ENCODE data around the gene PTPRM. TPM values are rescaled to one million over a fixed set of nuclear protein-coding genes. Genes with fewer than 3 reads are reported as not detected.

The PTPRM gene
- total and polyA plus RNA-seq, 2 of the 8 experiments (the other 6 are each of a cell fraction or from before 2014, with no cell fraction given), result 4.1 to 7.0 TPM

GRCh38 chr18:7764405-7764804, 197.3 kb downstream of the PTPRM start:
- H4K91ac ChIP-seq (replicated peaks; ENCODE audit: insufficient read length, low read length), result no peak overlapping the region
- H3K27ac ChIP-seq (ENCODE audit: low read depth, low read length), result no peak overlapping the region
- no peaks in the 10 kb centered on the region for H3K27me3 ChIP-seq (replicated peaks in 1 of 4; ENCODE audit: control insufficient read depth in 3 of 4, extremely low read depth in 1 of 4, insufficient read depth in 3 of 4, low read length in 3 of 4)
- H3K4me2 ChIP-seq (ENCODE audit: insufficient read depth in 1 of 2, low read depth in 2 of 2, low read length in 2 of 2), result no peak overlapping the region
- no peak overlapping the region for H4K5ac ChIP-seq (ENCODE audit: insufficient read length, low read depth, low read length)
- 91% methylated on average over 2 of the region's 2 CpGs; no CpG with 5 or more reads in 1 of the 2 experiments for WGBS, 2 experiments (ENCODE audit: extremely low coverage in 1 of 2, insufficient coverage in 1 of 2, insufficient read length in 1 of 2, insufficient replicate concordance in 2 of 2, low coverage in 1 of 2, low lambda C conversion rate in 2 of 2, missing lambda C conversion rate in 1 of 2)
- H3K23ac ChIP-seq (ENCODE audit: insufficient read length), result no peak overlapping the region
- H3K14ac ChIP-seq (ENCODE audit: insufficient read length), result no peak overlapping the region
- H3K36me3 ChIP-seq (ENCODE audit: control insufficient read depth in 2 of 4, insufficient read depth in 4 of 4, low read length in 3 of 4), result no peaks in the 10 kb centered on the region
- no peak overlapping the region for H2AFZ ChIP-seq (ENCODE audit: low read length)
- no peak overlapping the region for H3K4ac ChIP-seq (replicated peaks; ENCODE audit: insufficient read length, low read depth, low read length)
- H2BK20ac ChIP-seq (ENCODE audit: low read length), result no peak overlapping the region
- POLR2A ChIA-PET (ENCODE audit: partially characterized antibody), result no interaction called here
- FAIRE-seq (no peak), DNase-seq (ENCODE audit: low read depth in 1 of 2, low spot score in 2 of 2) (no peak)
- no peaks in the 10 kb centered on the region for H3K79me2 ChIP-seq (ENCODE audit: control insufficient read depth in 1 of 2, insufficient read depth in 2 of 2, low read length in 2 of 2)
- no peak overlapping the region for H3K56ac ChIP-seq (replicated peaks; ENCODE audit: insufficient read length, low read depth, low read length)
- H2BK12ac ChIP-seq (ENCODE audit: low read depth, low read length), result no peak overlapping the region
- H3K79me1 ChIP-seq (ENCODE audit: low read depth, low read length), result no peaks in the 10 kb centered on the region
- H2BK5ac ChIP-seq (ENCODE audit: low read depth, low read length), result no peak overlapping the region
- no peak overlapping the region for H3K4me3 ChIP-seq (ENCODE audit: extremely low read depth in 1 of 4, insufficient read depth in 2 of 4, low read depth in 3 of 4, low read length in 4 of 4)
- H2AK5ac ChIP-seq (ENCODE audit: low read depth, low read length), result no peak overlapping the region
- H3K9me3 ChIP-seq (ENCODE audit: insufficient read depth in 2 of 2, low read depth in 1 of 2, low read length in 1 of 2), result no peaks in the 10 kb centered on the region
- H2BK120ac ChIP-seq (replicated peaks; ENCODE audit: low read depth, low read length), result no peak overlapping the region
- H3K23me2 ChIP-seq (ENCODE audit: low read depth, low read length), result no peaks in the 10 kb centered on the region
- H3K18ac ChIP-seq (ENCODE audit: extremely low read depth, low read length), result no peak overlapping the region
- H4K20me1 ChIP-seq (replicated peaks in 1 of 2; ENCODE audit: control insufficient read depth in 1 of 2, insufficient read depth in 2 of 2, low read length in 2 of 2), result no peaks in the 10 kb centered on the region
- H4K8ac ChIP-seq (ENCODE audit: extremely low read depth, insufficient read depth, low read length), result no peak overlapping the region
- peaks cover 0 to 3% (median 0%) of the 10 kb centered on the region in 4 experiments; a peak in 6 of 7 replicates for H3K4me1 ChIP-seq (replicated peaks in 1 of 4; ENCODE audit: control insufficient read depth in 3 of 4, insufficient read depth in 4 of 4, low read length in 3 of 4)
- no peak overlapping the region for H3K9ac ChIP-seq (replicated peaks in 1 of 4; ENCODE audit: extremely low read depth in 1 of 4, low read depth in 3 of 4, low read length in 3 of 4)
- no peak overlapping the region for H2BK15ac ChIP-seq (ENCODE audit: low read length)
- CTCF ChIA-PET (ENCODE audit: partially characterized antibody), result interaction anchor here (0.6 to 1.2 kb wide), 2 partner anchors 26 to 92 kb away, joined by 3 to 4 read pairs; no protein-coding TSS in a partner anchor
- TF ChIP-seq CTCF (IDR thresholded peaks at IDR 0.05; ENCODE audit: control extremely low read depth in 1 of 3, insufficient read depth in 1 of 3, low read depth in 1 of 3, low read length in 3 of 3) (no peak), POLR2A (IDR thresholded peaks at IDR 0.05; ENCODE audit: control extremely low read depth in 1 of 2, low read depth in 2 of 2, low read length in 2 of 2) (no peak), RFX5 (IDR thresholded peaks at IDR 0.05; ENCODE audit: borderline replicate concordance, low read depth, low read length) (no peak), TAF7 (optimal IDR thresholded peaks at IDR 0.05; ENCODE audit: borderline replicate concordance, low read depth, low read length) (no peak), NANOG (IDR thresholded peaks at IDR 0.05; ENCODE audit: insufficient read depth, low read depth, low read length, poor library complexity, severe bottlenecking) (no peak), CHD1 (IDR thresholded peaks at IDR 0.05; ENCODE audit: low read depth, low read length) (no peak), KDM1A (IDR thresholded peaks at IDR 0.05; ENCODE audit: borderline replicate concordance, low read length) (no peak), ATF3 (IDR thresholded peaks at IDR 0.05; ENCODE audit: insufficient read depth, low read depth, low read length) (no peak), ASH2L (IDR thresholded peaks at IDR 0.05; ENCODE audit: low read length) (no peak), POLR2AphosphoS5 (IDR thresholded peaks at IDR 0.05; ENCODE audit: low read depth, low read length) (no peak), E2F6 (IDR thresholded peaks at IDR 0.05) (no peak)
